VCaP (cell line): ENCODE results near the gene MIB1.
A peak's percentile ranks its signal among the peaks of the same experiment; 100 is the strongest.

Experiments used
- H3K27ac ChIP-seq: fragments of 450-650 bp; 2 replicates; pipeline ENCODE4 v1.5.1; 2017
- CTCF ChIP-seq: fragments of 450-650 bp; conservative IDR thresholded peaks from 2 replicates; pipeline ENCODE4 v1.5.1; 2017; ENCODE audit warnings: mild to moderate bottlenecking, moderate library complexity

The MIB1 gene

DNA sequence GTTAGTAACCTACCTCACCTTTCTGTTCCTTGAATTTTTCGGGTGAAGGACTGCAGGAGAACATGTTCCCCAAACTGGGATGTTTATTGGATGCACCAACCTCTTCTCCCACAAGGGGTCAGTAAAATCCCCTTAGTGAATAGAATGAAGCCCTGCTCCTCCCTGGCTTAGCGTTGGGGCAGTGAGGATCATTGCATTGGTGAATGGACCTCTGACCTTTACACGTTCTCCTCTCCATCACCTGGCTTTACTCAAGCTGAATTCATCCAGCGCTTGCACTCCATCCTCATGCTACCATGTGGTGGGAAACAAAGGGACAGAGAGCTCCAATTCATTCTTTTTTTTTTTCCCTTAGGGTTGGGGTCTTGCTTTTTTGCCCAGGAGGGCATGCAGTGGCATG lies 157.2 kb downstream of the MIB1 start:
- peak; percentile 86 for TF ChIP-seq CTCF

DNA sequence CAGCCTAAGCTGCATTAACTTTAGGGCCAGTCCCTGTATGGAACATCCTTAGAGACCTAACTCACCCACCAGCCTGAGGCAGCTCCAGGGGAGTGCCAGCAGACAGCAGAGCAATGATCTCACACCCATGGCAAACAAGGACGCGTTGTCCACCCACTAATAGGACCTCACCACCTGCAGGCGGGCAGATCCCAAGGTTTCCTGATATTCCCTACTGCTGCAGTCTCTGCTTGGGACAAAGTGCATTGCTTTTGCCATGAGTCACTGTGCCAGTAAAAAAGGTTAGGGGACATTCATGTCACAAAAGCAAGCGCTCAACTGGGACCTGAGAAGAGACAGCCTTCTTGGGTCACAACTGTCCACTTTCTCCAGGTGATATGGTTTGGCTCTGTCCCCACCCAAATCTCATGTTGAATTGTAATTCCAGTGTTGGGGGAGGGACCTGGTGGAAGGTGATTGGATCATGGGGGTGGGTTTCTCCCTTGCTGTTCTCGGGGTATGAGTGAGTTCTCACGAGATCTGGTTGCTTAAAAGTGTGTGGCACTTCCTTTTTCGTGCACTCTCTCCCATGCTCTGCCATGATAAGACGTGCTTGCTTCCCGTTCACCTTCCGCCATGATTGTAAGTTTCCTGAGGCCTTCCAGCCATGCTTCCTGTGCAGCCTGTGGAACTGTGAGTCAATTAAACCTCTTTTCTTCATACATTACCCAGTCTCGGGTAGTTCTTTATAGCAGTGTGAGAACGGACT lies 160.2 kb downstream of the MIB1 start:
- no peak overlapping the region for H3K27ac ChIP-seq
- TF ChIP-seq CTCF = no peak

More for the DNA sequence above, 157.2 kb downstream of the MIB1 start:
- no peak overlapping the region for H3K27ac ChIP-seq

- H3K27ac ChIP-seq = no peak overlapping the region
- no peak for TF ChIP-seq CTCF
These were observed 160.9 kb downstream of the MIB1 start for GRCh38 chr18:21901423-21901945.

GRCh38 chr18:21903709-21904108 lies 163.1 kb downstream of the MIB1 start:
- H3K27ac ChIP-seq = peak overlapping the region; percentile 60
- TF ChIP-seq CTCF = no peak

DNA sequence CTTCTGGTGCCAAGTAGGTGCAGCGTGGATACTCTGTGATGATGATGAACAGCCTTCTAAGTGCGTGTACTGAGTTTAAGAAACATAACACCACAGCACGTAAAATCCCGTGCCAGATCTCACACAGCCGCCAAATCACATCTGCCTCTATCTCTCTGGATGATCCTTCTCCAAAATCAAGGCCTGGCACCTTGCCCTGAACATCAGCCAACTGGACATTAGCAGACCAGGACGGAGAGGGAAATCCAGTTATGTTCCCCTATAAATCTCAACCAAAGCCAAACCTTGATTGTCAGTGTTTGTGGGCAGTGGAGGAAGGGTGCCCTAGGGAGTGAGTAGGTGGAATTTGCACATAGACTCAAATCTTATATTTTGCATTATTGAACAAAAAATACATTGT lies 164.3 kb downstream of the MIB1 start:
- peak overlapping the region; percentile 60 for H3K27ac ChIP-seq
- no peak for TF ChIP-seq CTCF

DNA sequence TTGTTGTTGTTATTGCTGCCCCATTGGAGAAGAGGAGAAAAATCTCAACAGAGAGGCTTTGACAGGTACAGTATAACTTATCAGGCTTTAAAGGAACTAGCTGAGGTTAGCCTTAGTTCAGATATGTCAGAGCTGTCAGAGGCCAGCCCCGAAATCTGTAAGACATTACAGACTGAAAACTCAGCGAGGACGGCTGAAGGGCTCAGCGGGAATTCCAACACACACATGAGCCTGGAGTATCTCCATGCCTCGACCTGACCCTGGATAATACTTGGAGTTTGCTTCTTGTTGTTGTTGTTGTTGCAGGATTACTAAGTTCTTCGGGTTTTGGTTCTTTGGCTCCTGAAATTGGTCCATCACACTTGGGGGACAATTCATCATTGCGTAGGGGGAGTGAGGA lies 166.9 kb downstream of the MIB1 start:
- no peak overlapping the region for H3K27ac ChIP-seq
- TF ChIP-seq CTCF = no peak

DNA sequence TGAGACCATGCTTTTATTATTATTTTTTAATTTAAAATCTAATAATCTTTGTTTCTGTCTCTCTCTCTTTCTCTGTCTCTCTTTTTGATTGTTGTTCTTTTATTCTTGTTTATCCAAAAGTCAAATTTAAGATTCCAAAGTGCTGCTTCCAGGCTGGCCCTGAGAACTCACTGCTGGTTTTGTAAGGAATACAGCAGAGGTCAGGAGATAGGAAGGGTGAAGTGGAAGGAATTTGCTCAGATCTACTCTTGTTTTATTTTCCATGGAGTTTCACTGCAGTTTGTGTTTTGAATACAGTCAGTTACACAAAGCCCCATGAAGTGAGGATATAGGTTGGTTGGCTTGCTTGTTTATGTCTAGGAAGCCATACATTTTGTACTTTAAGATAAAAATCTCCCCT lies 168.1 kb downstream of the MIB1 start:
- H3K27ac ChIP-seq = no peak overlapping the region
- no peak for TF ChIP-seq CTCF
